IMR-90 (cell line): ENCODE measurements around the gene VWA7. TPM values are rescaled to one million over a fixed set of nuclear protein-coding genes. Genes with fewer than 3 reads are reported as not detected.
A peak's percentile ranks its signal among the peaks of the same experiment; 100 is the strongest.

ENCODE experiments used
- ATAC-seq: fragments of 200-7000 bp; cut with Tn5 transposase; 2 replicates; pipeline ENCODE4 v1.9.1; 2020; ENCODE audit warnings: low read depth, mild to moderate bottlenecking, moderate library complexity
- BruUV-seq: library from RNA; stranded (reverse); fragments of 400-500 nt; replicated peaks from 2 replicates; lab custom pipeline; 2021; lab: Mats Ljungman, UMichigan
- CTCF ChIA-PET: fragments of 300-600 bp; formaldehyde crosslinking; extraction: SDS; loops from one replicate; lab custom pipeline; 2021; ENCODE audit warnings: antibody characterized with exemption; lab: Yijun Ruan, JAX
- POLR2A ChIA-PET: fragments of 300-600 bp; sonication (Branson Sonifier 250); formaldehyde crosslinking; loops from one replicate; lab custom pipeline; 2022; ENCODE audit warnings: antibody characterized with exemption; ENCODE audit not compliant: unreplicated experiment; lab: Charles Lee
- DNase-seq: peaks from one replicate; pipeline ENCODE4 v3.0.0; 2013
- H2AFZ ChIP-seq: replicated peaks from 2 replicates; pipeline ENCODE3; 2013; ENCODE audit warnings: low read length, mild to moderate bottlenecking; ENCODE audit not compliant: poor library complexity
- H2AK5ac ChIP-seq: 2 replicates; pipeline ENCODE4 v1.6.1; 2013; ENCODE audit warnings: low read depth, low read length, inconsistent platforms
- H2AK9ac ChIP-seq: replicated peaks from 2 replicates; pipeline ENCODE3; 2013; ENCODE audit warnings: mild to moderate bottlenecking, low read depth, low read length, moderate library complexity; ENCODE audit not compliant: poor library complexity
- H2BK120ac ChIP-seq: 2 replicates; pipeline ENCODE4 v1.6.1; 2013; ENCODE audit warnings: low read depth, low read length, inconsistent platforms
- H2BK15ac ChIP-seq: 3 replicates; pipeline ENCODE4 v1.6.1; 2013; ENCODE audit warnings: low read depth, low read length, inconsistent platforms
- H2BK20ac ChIP-seq: 2 replicates; pipeline ENCODE4 v1.6.1; 2013; ENCODE audit warnings: low read depth, mild to moderate bottlenecking, inconsistent platforms, low read length, moderate library complexity
- H2BK5ac ChIP-seq: 2 replicates; pipeline ENCODE4 v1.6.1; 2013; ENCODE audit warnings: mild to moderate bottlenecking, low read depth, low read length, inconsistent platforms; ENCODE audit not compliant: poor library complexity, severe bottlenecking
- H3K14ac ChIP-seq: replicated peaks from 2 replicates; pipeline ENCODE4 v1.6.1; 2013; ENCODE audit warnings: low read depth, low read length, inconsistent platforms
- H3K18ac ChIP-seq: 2 replicates; pipeline ENCODE4 v1.6.1; 2013; ENCODE audit warnings: low read depth, low read length, control low read depth
- H3K23ac ChIP-seq: 2 replicates; pipeline ENCODE4 v1.6.1; 2013; ENCODE audit warnings: low read depth, low read length, inconsistent platforms
- H3K27ac ChIP-seq: 2 replicates; pipeline ENCODE4 v1.5.1; 2013; ENCODE audit warnings: mild to moderate bottlenecking, control low read depth, low read length; ENCODE audit not compliant: insufficient read depth
- H3K27me3 ChIP-seq: 2 replicates; pipeline ENCODE4 v1.6.1; 2013; ENCODE audit warnings: low read length; ENCODE audit not compliant: control insufficient read depth, insufficient read depth
- H3K36me3 ChIP-seq: 2 replicates; pipeline ENCODE4 v1.6.1; 2013; ENCODE audit warnings: low read length, mixed read lengths; ENCODE audit not compliant: control insufficient read depth, insufficient read depth
- H3K4ac ChIP-seq: 2 replicates; pipeline ENCODE4 v1.6.1; 2013; ENCODE audit warnings: low read depth, low read length, inconsistent platforms
- H3K4me1 ChIP-seq: 2 replicates; pipeline ENCODE4 v1.6.1; 2013; ENCODE audit warnings: low read length, mixed read lengths; ENCODE audit not compliant: control insufficient read depth, insufficient read depth
- H3K4me2 ChIP-seq: 2 replicates; pipeline ENCODE4 v1.6.1; 2013; ENCODE audit warnings: low read depth, mild to moderate bottlenecking, control low read depth, low read length, moderate library complexity
- H3K4me3 ChIP-seq: 2 replicates; pipeline ENCODE4 v1.5.1; 2013; ENCODE audit warnings: low read depth, mild to moderate bottlenecking, control low read depth, low read length, moderate library complexity; ENCODE audit not compliant: insufficient read depth
- H3K56ac ChIP-seq: 2 replicates; pipeline ENCODE4 v1.6.1; 2013; ENCODE audit warnings: low read length, inconsistent platforms; ENCODE audit not compliant: insufficient read depth; ENCODE audit errors: extremely low read depth
- H3K79me1 ChIP-seq, 2 experiments: 2 replicates each; pipeline ENCODE4 v1.6.1; 2013; ENCODE audit warnings: low read length in 2 of 2, inconsistent platforms in 1 of 2, low read depth in 1 of 2
- H3K9ac ChIP-seq: 2 replicates; pipeline ENCODE4 v1.6.1; 2013; ENCODE audit warnings: low read depth, low read length, control low read depth
- H3K9me1 ChIP-seq: 2 replicates; pipeline ENCODE4 v1.6.1; 2013; ENCODE audit warnings: low read length, inconsistent platforms; ENCODE audit not compliant: insufficient read depth
- H3K9me3 ChIP-seq: 2 replicates; pipeline ENCODE4 v1.6.1; 2013; ENCODE audit warnings: low read length; ENCODE audit not compliant: control insufficient read depth, insufficient read depth
- H4K20me1 ChIP-seq: 2 replicates; pipeline ENCODE4 v1.6.1; 2013; ENCODE audit warnings: low read length, inconsistent platforms; ENCODE audit not compliant: insufficient read depth
- H4K5ac ChIP-seq: 2 replicates; pipeline ENCODE4 v1.6.1; 2013; ENCODE audit warnings: mild to moderate bottlenecking, low read depth, low read length, control low read depth
- H4K8ac ChIP-seq, 2 experiments: 2 replicates each; pipeline ENCODE4 v1.6.1; 2013; ENCODE audit warnings: low read depth in 2 of 2, low read length in 2 of 2, control low read depth in 1 of 2, inconsistent platforms in 1 of 2
- H4K91ac ChIP-seq: 2 replicates; pipeline ENCODE4 v1.6.1; 2013; ENCODE audit warnings: low read depth, low read length, inconsistent platforms; ENCODE audit not compliant: insufficient read depth
- BHLHE40 ChIP-seq: fragments of 150-350 bp; IDR thresholded peaks from 2 replicates; pipeline ENCODE4 v1.6.1; 2016; ENCODE audit warnings: mild to moderate bottlenecking, low read depth, low read length
- CEBPB ChIP-seq: IDR thresholded peaks from 2 replicates; pipeline ENCODE4 v1.6.1; 2012; ENCODE audit warnings: low read depth, low read length, improper control_type of control experiment
- FOS ChIP-seq: fragments of 150-350 bp; IDR thresholded peaks from 2 replicates; pipeline ENCODE4 v1.6.1; 2016; ENCODE audit warnings: low read depth, low read length
- RAD21 ChIP-seq: IDR thresholded peaks from 2 replicates; pipeline ENCODE4 v1.6.1; 2012; ENCODE audit warnings: low read length, improper control_type of control experiment
- RCOR1 ChIP-seq: IDR thresholded peaks from 2 replicates; pipeline ENCODE4 v1.6.1; 2012; ENCODE audit warnings: mild to moderate bottlenecking, low read length, improper control_type of control experiment; ENCODE audit not compliant: insufficient replicate concordance
- SMC3 ChIP-seq: fragments of 150-350 bp; IDR thresholded peaks from 2 replicates; pipeline ENCODE4 v1.6.1; 2016; ENCODE audit warnings: low read depth, mild to moderate bottlenecking, antibody characterized with exemption, low read length, moderate library complexity
- WGBS, 2 experiments: methylation state at CpG; one replicate each; pipeline versions ENCODE4 v1.1.5 to v1.1.7; 2013; ENCODE audit warnings: missing lambda C conversion rate in 2 of 2; ENCODE audit not compliant: insufficient read length in 1 of 2; ENCODE audit errors: extremely low coverage in 2 of 2; 5-methylcytosine and 5-hydroxymethylcytosine counted together
- dilution Hi-C: fragments of 300-500 bp; cut with HindIII; formaldehyde crosslinking; loops from one replicate; pipeline ENCODE4 v1.14.3; 2018; ENCODE audit warnings: low sequenced_read_pairs; ENCODE audit not compliant: unreplicated experiment
- in situ Hi-C: fragments of 300-500 bp; cut with MboI; formaldehyde crosslinking; loops from 3 replicates; pipeline ENCODE4 v1.14.3; 2019; ENCODE audit warnings: low sequenced_read_pairs, inconsistent platforms, mixed read lengths
- intact Hi-C: fragments of 100-400 bp; cut with micrococcal nuclease; formaldehyde crosslinking; loops from 2 replicates; pipeline ENCODE4 v1.10.0; 2022
- polyA plus RNA-seq, 3 experiments: library from polyadenylated mRNA; depleted of rRNA; stranded (reverse); fragments of >200 nt; gene quantifications; 2 replicates each; pipeline ENCODE4 v1.2.3, GENCODE V29; 2012; ENCODE audit warnings: low replicate concordance in 1 of 3
- total RNA-seq: library from RNA; depleted of rRNA; stranded (reverse); fragments of >200 nt; gene quantifications from 2 replicates; pipeline ENCODE4 v1.2.3, GENCODE V29; 2012
- TF ChIP-seq, protein P1 (sequence below): fragments of 150-350 bp; IDR thresholded peaks from 2 replicates; pipeline ENCODE4 v1.6.1; 2016; ENCODE audit warnings: low read depth, mild to moderate bottlenecking, low read length, moderate library complexity, borderline replicate concordance
- TF ChIP-seq, protein P2 (sequence below): conservative IDR thresholded peaks from 2 replicates; pipeline ENCODE4 v1.5.1; 2012; ENCODE audit warnings: mild to moderate bottlenecking, low read depth, low read length, improper control_type of control experiment
- TF ChIP-seq, protein P3 (sequence below): fragments of 150-350 bp; IDR thresholded peaks from 2 replicates; pipeline ENCODE4 v1.6.1; 2017; ENCODE audit warnings: mild to moderate bottlenecking, antibody characterized with exemption, low read length, low read depth

VWA7 gene
- total and polyA plus RNA-seq, 2 of the 4 experiments (the other 2 are of a cell fraction): under 0.01 to 1.4 TPM

DNA sequence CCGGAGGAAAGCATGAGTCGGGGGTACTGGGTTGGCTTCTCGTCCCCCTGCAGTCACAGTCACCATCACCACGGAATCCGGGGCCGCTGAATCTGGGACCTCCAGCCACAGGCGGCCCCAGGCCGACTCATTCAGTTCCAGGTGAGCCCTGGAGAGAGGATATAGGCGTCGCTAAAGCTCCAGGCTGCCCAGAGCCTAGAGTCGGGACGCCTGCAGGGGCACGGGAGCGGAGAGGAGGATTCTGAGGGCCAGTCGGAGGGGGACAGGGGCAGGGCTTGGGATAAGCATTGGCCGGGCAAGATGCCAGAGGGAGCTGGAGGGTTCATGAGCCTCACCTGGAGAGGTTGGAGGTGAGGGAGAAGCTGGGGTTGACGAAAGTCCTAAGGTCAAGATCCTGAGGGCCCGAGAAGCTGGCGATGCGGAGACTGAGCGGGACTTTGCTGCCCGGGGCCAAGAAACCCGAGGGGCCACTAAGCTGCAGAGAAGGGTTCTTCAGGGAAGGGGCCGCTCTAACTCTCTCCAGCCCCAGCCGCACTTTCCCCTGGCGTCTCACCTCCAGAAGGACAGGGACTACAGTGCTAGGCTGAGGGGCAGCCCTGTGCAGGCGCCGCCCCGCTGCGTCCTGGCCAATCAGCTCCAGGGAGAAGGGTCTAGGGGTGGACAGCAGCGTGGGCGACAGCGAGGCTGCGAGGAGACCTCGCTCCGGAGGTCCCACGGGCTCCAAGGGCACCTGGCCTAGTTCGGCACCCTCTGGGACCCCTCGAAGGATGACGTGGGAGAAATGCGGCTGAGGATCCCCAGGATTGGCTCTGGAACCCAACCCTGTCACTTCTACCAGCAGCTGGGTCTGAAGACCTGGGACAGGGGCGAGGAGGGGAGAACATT, 11.0 kb downstream of the VWA7 start (continued):
- TF ChIP-seq, protein P1, sequence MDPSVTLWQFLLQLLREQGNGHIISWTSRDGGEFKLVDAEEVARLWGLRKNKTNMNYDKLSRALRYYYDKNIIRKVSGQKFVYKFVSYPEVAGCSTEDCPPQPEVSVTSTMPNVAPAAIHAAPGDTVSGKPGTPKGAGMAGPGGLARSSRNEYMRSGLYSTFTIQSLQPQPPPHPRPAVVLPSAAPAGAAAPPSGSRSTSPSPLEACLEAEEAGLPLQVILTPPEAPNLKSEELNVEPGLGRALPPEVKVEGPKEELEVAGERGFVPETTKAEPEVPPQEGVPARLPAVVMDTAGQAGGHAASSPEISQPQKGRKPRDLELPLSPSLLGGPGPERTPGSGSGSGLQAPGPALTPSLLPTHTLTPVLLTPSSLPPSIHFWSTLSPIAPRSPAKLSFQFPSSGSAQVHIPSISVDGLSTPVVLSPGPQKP: no peak

DNA sequence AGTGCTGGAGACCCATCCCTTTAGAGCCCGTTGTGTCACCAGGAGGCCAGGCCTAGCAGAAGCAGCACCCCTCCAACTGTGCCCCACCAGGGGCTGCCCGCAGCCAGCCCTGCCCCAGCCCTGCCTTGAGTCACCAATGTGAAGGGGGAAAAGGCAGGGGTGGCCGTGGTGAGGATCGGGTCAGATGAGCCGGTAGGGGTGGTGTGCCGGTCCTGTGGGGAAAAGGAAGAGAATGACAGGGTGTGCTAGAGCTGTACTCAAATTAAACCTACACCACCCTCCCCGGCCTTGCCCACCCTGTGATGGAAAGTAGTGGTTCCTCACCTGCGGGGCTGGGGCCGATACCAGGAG, 11.6 kb downstream of the VWA7 start:
- no CpG with 5 or more reads among the region's 9 CpGs for WGBS, 2 experiments
- Histone ChIP-seq H3K4me2 (no peak overlapping the region), H2AK9ac (peak overlapping the region; percentile 59), H4K20me1 (no peaks in the 10 kb centered on the region), H4K8ac (no peak overlapping the region), H3K9ac (no peak overlapping the region), H2BK120ac (no peak overlapping the region), H3K4ac (no peak overlapping the region), H3K9me3 (no peaks in the 10 kb centered on the region), H2BK15ac (no peak overlapping the region), H3K79me1 (no peaks in the 10 kb centered on the region), H3K14ac (no peak overlapping the region), H3K36me3 (peaks cover 3% of the 10 kb centered on the region; the same call in 1 of the 2 replicates), H4K91ac (no peak overlapping the region), H3K27ac (no peak overlapping the region), H2BK20ac (no peak overlapping the region), H3K56ac (no peak overlapping the region), H3K4me3 (no peak overlapping the region), H2AFZ (no peak overlapping the region), H3K27me3 (no peaks in the 10 kb centered on the region), H3K4me1 (peaks cover 4% of the 10 kb centered on the region), H2BK5ac (no peak overlapping the region), H2AK5ac (no peak overlapping the region), H3K9me1 (peaks cover 9% of the 10 kb centered on the region), H3K23ac (no peak overlapping the region), H3K18ac (no peak overlapping the region), H4K5ac (no peak overlapping the region)
- dilution Hi-C loops (no loop called here), in situ Hi-C loops (no loop called here), intact Hi-C loops (no loop called here)
- no TSS peak for BruUV-seq
- TF ChIP-seq FOS (no peak), CEBPB (no peak), RAD21 (no peak), BHLHE40 (no peak), RCOR1 (no peak), SMC3 (no peak)
- TF ChIP-seq, protein P2, sequence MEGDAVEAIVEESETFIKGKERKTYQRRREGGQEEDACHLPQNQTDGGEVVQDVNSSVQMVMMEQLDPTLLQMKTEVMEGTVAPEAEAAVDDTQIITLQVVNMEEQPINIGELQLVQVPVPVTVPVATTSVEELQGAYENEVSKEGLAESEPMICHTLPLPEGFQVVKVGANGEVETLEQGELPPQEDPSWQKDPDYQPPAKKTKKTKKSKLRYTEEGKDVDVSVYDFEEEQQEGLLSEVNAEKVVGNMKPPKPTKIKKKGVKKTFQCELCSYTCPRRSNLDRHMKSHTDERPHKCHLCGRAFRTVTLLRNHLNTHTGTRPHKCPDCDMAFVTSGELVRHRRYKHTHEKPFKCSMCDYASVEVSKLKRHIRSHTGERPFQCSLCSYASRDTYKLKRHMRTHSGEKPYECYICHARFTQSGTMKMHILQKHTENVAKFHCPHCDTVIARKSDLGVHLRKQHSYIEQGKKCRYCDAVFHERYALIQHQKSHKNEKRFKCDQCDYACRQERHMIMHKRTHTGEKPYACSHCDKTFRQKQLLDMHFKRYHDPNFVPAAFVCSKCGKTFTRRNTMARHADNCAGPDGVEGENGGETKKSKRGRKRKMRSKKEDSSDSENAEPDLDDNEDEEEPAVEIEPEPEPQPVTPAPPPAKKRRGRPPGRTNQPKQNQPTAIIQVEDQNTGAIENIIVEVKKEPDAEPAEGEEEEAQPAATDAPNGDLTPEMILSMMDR: no peak
- TF ChIP-seq, protein P3, sequence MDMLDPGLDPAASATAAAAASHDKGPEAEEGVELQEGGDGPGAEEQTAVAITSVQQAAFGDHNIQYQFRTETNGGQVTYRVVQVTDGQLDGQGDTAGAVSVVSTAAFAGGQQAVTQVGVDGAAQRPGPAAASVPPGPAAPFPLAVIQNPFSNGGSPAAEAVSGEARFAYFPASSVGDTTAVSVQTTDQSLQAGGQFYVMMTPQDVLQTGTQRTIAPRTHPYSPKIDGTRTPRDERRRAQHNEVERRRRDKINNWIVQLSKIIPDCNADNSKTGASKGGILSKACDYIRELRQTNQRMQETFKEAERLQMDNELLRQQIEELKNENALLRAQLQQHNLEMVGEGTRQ: no peak
- CTCF ChIA-PET: no interaction called here
- ATAC-seq (no peak), DNase-seq (no peak)
- POLR2A ChIA-PET: no interaction called here
